Fibroblast of skin of abdomen (primary cell): ENCODE measurements around the gene SEC22C.

ENCODE experiments used
- DNase-seq: peaks from one replicate; pipeline ENCODE4 v3.0.0-alpha.2; 2013

SEC22C gene

GRCh38 chr3:42510325-42510724, 71.4 kb downstream of the SEC22C start:
- no peak for DNase-seq

GRCh38 chr3:42509111-42509510, 72.7 kb downstream of the SEC22C start:
- no peak for DNase-seq

- DNase-seq, result no peak
Measured at GRCh38 chr3:42508562-42508961, 73.2 kb downstream of the SEC22C start.

- no peak for DNase-seq
Measured at GRCh38 chr3:42507761-42508335, 73.9 kb downstream of the SEC22C start.

- no peak for DNase-seq
Measured at GRCh38 chr3:42507252-42507651, 74.5 kb downstream of the SEC22C start.

- no peak for DNase-seq
Measured at GRCh38 chr3:42505849-42506410, 75.8 kb downstream of the SEC22C start.

- DNase-seq, result no peak
Measured at GRCh38 chr3:42505128-42505848, 76.5 kb downstream of the SEC22C start.

GRCh38 chr3:42504334-42505127, 77.2 kb downstream of the SEC22C start:
- DNase-seq, result no peak

- no peak for DNase-seq
Measured at GRCh38 chr3:42503957-42504333, 77.8 kb downstream of the SEC22C start.

GRCh38 chr3:42503251-42503924, 78.4 kb downstream of the SEC22C start:
- DNase-seq, result no peak

- DNase-seq, result no peak
Measured at GRCh38 chr3:42502429-42503250, 79.1 kb downstream of the SEC22C start, which contains the start of gene VIPR1. TSS of gene VIPR1 (plus strand) at chr3:42502643. CDS start at chr3:42502736, 93 bp downstream.

GRCh38 chr3:42501681-42502428, 79.9 kb downstream of the SEC22C start:
- no peak for DNase-seq

- no peak for DNase-seq
Measured at GRCh38 chr3:42501321-42501680, 80.5 kb downstream of the SEC22C start.

GRCh38 chr3:42500909-42501308, 80.9 kb downstream of the SEC22C start:
- DNase-seq, result no peak

GRCh38 chr3:42500091-42500490, 81.7 kb downstream of the SEC22C start:
- DNase-seq, result no peak

GRCh38 chr3:42499478-42499871, 82.3 kb downstream of the SEC22C start:
- no peak for DNase-seq

- DNase-seq, result no peak
Measured at GRCh38 chr3:42498791-42499477, 82.8 kb downstream of the SEC22C start.

GRCh38 chr3:42498034-42498433, 83.7 kb downstream of the SEC22C start:
- DNase-seq, result no peak
